NCI-H1930 (cell line): ENCODE results near the gene ABLIM1.

Experiments used
- DNase-seq, 2 experiments: peaks; one replicate each; lab custom pipeline; 2025; lab: John Stamatoyannopoulos, UW

ABLIM1 gene

GRCh38 chr10:114458216-114458920 lies 199.7 kb downstream of the ABLIM1 start:
- DNase-seq, result no peak

GRCh38 chr10:114453576-114453975 lies 204.5 kb downstream of the ABLIM1 start:
- DNase-seq, result no peak

- no peak for DNase-seq
Measured at GRCh38 chr10:114448897-114449296, 209.2 kb downstream of the ABLIM1 start.

- no peak for DNase-seq
Measured at GRCh38 chr10:114445332-114445731, 212.7 kb downstream of the ABLIM1 start.

- no peak for DNase-seq
Measured at GRCh38 chr10:114444819-114445218, 213.3 kb downstream of the ABLIM1 start.

GRCh38 chr10:114442091-114442630 lies 215.9 kb downstream of the ABLIM1 start:
- DNase-seq, result no peak

DNA sequence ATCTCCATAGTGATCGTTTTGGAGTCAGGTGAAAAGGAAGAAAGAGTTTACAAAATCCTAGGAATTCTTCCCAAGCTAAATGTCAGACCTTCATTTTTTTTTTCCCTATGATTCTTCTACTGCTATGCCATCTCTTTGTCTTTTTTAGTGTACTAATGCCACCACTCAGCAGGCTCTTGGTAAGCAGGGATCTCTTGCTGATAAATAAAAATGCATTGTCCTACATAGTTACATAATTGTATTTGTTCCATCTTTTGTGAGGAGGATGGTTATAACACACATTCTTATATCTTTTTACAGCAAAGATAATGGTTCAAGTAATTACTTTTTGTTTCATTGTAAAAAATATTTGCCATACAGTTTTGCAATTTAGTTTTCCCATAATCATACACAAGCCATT lies 217.0 kb downstream of the ABLIM1 start:
- no peak for DNase-seq

DNA sequence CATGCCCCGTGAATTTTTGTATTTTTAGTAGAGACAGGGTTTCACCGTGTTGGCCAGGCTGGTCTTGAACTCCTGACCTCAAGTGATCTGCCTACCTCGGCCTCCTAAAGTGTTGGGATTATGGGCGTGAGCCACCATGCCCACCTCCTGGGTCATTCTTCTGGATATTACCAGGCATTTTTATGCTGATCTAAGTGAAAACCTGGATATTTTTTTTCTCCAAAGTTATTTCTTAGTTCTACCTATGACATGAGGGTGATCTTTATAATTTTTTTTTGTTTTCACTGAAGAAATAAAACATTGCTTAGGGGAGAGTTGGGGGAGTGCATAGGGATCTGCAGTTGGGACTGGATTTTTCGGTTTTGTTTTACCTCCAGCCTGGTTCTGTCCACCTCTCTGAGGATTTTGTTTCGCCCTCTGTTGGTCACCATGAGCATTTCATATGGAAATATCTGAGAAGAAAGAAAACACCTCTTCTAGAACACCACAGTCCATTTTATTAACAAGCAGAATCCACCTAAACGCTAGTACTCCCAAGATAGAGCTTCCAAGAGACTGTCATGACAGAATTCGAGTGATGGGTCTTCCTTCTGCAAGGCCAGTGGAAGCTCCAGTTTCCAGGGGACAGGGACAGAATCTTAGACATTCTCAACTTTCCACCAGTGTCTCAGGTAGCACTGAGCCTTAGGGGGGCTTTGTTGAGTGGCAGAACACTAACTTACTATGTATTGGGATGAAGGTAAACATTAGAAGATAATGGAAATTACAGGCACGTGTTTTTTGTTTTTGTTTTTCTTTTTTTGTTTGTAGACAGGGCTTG lies 220.4 kb downstream of the ABLIM1 start:
- DNase-seq, result no peak

- DNase-seq, result no peak
Measured at GRCh38 chr10:114436941-114437340, 221.1 kb downstream of the ABLIM1 start.

DNA sequence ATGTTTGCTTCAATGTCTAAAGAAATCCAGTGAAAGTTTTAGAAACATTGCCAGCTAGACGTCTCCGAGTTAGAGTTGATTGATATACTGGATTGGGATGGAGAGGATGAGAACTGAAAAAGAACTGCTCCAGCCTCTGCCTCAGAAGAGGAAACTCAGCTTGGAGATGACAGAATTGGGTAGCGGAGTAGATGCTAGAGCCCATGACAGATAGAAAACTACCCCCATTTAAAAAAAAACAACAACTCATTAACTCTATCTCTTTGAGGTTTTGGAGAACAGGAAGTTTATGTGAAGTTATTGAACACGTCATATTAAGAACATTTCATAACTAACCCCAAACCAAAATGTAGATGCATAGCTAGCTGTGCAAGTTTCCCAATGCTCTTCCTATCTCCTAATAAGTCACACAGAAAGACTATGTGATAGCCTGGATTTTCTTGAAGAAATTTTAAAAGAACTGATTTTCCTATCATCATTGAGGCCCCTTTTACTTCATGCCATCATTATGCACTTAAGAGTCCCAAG lies 225.4 kb downstream of the ABLIM1 start:
- no peak for DNase-seq

GRCh38 chr10:114431414-114432135 lies 226.5 kb downstream of the ABLIM1 start:
- no peak for DNase-seq

GRCh38 chr10:114430688-114431413 lies 227.2 kb downstream of the ABLIM1 start:
- no peak for DNase-seq

DNA sequence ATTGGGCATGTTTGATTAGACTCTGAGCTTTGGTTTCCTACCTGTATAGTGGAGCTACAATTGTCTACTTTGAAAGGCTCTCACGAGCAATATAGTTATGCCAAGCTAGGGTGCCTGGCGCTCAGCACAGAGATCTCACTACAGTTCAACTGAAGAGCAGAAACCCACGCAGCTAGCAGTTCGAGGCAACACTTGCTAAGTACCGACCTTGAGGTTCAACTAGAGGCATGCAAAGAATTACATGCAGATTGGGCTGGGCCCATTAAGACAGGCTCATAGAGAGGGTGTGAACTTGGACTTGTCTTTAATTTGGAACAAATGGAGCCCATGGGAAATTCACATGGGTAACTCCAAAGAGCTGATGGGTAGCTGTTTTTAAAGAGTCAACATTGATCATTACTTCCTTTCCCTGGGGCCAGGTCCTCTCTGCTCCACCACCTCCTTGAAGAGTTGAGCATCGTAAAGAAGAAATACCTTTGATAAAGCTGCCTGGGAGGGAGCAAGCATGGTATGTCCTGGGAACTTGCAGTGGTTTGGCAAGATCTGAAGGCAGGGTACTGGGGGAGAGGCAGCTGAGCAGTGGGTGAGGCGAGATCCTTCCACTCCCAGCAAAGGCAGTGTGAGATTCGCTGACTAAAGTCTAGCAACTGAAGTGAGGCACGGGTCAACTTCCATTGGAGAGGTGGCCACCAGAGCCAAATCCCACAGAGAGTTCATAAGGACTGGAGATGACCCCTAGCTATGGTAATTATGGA lies 228.3 kb downstream of the ABLIM1 start:
- no peak for DNase-seq

DNA sequence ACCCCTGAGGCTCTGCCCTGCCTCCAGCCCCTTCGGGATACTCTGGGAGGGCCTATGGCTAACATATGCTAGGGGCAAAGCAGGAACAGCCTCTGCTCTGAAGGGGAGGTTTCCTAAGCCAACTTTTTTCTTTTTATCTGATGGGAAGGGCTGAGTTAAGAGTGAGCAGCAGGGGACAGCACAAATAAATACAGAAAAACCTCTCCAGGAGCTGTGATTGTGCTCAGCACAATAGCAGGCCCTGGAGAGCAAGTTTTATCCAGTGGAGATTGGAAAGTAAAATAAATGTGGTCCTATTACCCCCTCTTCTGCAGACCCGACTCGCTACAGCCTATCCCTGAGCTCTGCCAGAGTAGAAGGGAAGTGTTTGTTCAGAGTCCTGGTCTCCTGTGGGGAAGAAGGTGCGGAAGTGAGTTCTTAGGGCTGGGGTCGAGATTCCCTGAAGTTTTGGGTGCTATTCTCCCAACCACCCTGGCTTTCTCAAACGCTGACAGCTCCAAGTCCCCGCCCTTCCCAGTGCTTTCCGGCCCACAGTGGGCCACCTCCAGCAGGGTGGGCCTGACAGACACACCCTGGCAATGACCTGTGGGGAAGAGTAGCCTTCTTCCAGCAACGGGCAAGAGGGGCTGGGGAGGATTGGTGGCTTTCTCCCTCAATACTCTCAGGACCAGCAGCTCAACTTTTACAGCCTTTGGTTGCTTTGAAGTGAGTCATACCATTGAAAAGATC lies 230.8 kb downstream of the ABLIM1 start:
- DNase-seq, result no peak

DNA sequence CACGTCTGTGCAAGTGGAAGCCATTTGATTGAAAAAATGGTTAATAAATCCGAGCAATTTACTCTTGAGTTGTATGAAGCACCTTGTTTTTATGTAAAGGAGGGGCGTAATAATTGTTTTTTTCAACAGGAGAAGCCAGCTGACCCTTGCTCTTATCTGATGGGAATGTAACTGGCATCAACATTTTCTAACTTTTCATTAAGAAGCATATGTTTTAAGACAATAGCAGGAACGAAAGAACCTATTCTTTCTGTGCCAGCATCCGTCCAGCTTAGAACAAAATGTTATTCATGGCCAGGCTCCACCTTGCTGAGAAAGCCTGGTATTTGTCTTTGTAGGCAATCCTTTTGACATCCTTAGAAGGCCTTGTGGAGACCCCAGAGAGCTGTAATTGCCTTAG lies 231.6 kb downstream of the ABLIM1 start:
- no peak for DNase-seq

DNA sequence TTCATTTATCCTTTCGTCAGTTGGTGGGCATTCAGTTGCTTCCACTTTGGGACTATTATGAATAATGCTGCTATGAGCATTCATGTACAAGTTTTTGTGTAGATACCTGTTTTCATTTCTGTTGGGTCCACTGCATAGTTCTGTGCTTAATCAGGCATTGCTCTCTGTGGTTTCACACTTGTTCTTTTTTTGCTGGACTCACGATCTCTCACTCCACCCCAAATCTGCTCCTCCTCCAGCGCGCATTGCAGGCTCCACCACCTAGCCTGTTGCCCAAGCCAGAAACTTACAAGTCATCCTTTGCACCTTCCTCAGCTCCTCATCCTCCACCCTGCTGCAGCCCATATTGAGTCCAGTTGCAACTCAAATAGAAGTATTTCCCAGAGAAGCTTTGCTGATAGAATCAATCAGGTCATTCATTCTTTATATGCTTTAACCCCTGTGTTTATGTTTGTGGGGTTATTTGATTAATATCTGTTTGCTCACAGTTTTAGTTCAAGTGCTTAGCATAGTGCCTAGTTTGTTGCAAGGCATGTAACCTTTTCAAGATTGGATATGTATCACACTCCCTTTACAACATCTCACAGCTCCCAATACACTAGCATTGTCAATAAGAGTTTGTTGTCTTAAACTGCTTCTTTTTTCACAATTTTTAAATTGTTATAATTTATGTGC lies 237.1 kb downstream of the ABLIM1 start:
- no peak for DNase-seq

- DNase-seq, result no peak
Measured at GRCh38 chr10:114418109-114418508, 240.0 kb downstream of the ABLIM1 start.

DNA sequence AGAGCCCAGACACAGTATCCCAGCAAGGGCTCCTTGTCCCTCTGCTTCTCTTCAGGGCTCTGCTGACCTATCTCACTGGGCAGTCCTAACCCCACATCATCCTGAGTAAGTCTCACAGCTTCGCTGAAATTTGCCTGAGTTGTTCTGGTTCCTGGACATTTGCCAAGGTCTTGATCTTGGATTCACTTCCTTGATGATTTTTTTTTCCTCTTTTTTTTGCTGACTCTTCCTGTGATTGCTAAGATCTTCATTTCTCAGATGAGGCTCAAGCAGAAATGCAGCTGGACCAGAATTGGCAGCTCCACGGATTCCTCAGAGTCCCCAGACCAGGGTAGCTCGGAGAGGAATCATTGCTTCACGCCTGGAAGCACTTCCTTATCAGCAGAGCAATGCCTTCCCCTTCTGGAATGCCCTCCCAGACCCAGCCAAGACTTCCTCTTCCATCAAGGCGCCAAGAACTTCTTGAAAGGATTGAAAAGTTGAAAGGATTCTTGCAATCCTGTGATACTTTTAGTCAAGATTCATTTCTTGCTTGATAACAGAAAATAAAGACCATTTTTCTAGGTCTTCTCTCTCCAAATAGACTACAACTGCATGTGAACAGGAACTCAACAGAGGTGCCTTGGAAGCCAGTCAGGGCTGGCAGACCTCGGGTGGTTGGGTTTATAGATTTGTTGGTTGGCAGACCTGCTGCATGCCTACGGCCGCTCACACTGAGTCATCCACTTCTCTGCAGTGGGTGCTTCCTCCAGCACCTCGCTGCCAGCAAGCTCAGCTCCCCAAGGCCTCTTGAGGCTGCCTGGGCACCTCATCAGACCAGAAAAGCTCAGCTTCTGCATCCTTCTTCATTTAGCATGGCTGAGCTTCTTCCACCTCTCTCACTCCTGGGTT lies 244.9 kb downstream of the ABLIM1 start:
- DNase-seq, result no peak
